A673 (cell line): ENCODE results near the gene PKD1. TPM values are rescaled to one million over a fixed set of nuclear protein-coding genes. Genes with fewer than 3 reads are reported as not detected.
"Not testable (repeated sequence)": the region's sequence is repeated elsewhere in the genome, so short reads cannot be mapped to it uniquely, and the experiment has no call there.

Experiments used
- BruUV-seq: library from RNA; stranded (reverse); fragments of 400-500 nt; replicated peaks from 2 replicates; lab custom pipeline; 2021; lab: Mats Ljungman, UMichigan
- CTCF ChIA-PET: fragments of 300-600 bp; sonication (Branson Sonifier 250); formaldehyde crosslinking; loops from one replicate; lab custom pipeline; 2022; ENCODE audit warnings: antibody characterized with exemption; lab: Charles Lee
- POLR2A ChIA-PET: fragments of 300-600 bp; sonication (Branson Sonifier 250); formaldehyde crosslinking; loops from one replicate; lab custom pipeline; 2022; ENCODE audit warnings: antibody characterized with exemption; ENCODE audit not compliant: low non-redundant PET; lab: Charles Lee
- DNase-seq: peaks from one replicate; pipeline ENCODE4 v3.0.0-alpha.2; 2015; ENCODE audit warnings: low spot score
- H3K27ac ChIP-seq: fragments of 200-600 bp; sonication (generic); 2 replicates; pipeline ENCODE4 v1.5.1; 2016; ENCODE audit warnings: mixed run types, low read depth, mild to moderate bottlenecking, mixed read lengths, antibody characterized with exemption, low read length; ENCODE audit not compliant: poor library complexity, severe bottlenecking
- H3K27me3 ChIP-seq: fragments of 200-600 bp; sonication (generic); replicated peaks from 2 replicates; pipeline ENCODE4 v1.6.1; 2017; ENCODE audit warnings: mixed run types, low read depth, mild to moderate bottlenecking, mixed read lengths, antibody characterized with exemption, low read length; ENCODE audit not compliant: insufficient read depth, poor library complexity
- H3K36me3 ChIP-seq: fragments of 200-600 bp; sonication (generic); 2 replicates; pipeline ENCODE4 v1.6.1; 2016; ENCODE audit warnings: mixed run types, mild to moderate bottlenecking, mixed read lengths, antibody characterized with exemption, low read length; ENCODE audit not compliant: insufficient read depth, poor library complexity, severe bottlenecking
- H3K4me1 ChIP-seq: fragments of 200-600 bp; sonication (generic); 2 replicates; pipeline ENCODE4 v1.6.1; 2017; ENCODE audit warnings: mixed run types, mild to moderate bottlenecking, mixed read lengths, antibody characterized with exemption, low read length; ENCODE audit not compliant: insufficient read depth, poor library complexity, severe bottlenecking
- H3K4me3 ChIP-seq: fragments of 200-600 bp; sonication (generic); 2 replicates; pipeline ENCODE4 v1.5.1; 2016; ENCODE audit warnings: low read depth, mixed run types, mild to moderate bottlenecking, mixed read lengths, low read length; ENCODE audit not compliant: poor library complexity, severe bottlenecking
- H3K9me3 ChIP-seq: fragments of 200-600 bp; sonication (generic); 2 replicates; pipeline ENCODE4 v1.6.1; 2016; ENCODE audit warnings: mixed run types, low read depth, mild to moderate bottlenecking, mixed read lengths, antibody characterized with exemption, low read length; ENCODE audit not compliant: poor library complexity, severe bottlenecking
- intact Hi-C: fragments of 100-400 bp; cut with micrococcal nuclease; formaldehyde crosslinking; loops from one replicate; pipeline ENCODE4 v1.10.0; 2022; ENCODE audit not compliant: unreplicated experiment
- total RNA-seq: library from RNA; stranded (reverse); gene quantifications from 2 replicates; pipeline ENCODE4 v1.2.3, GENCODE V29; 2021

Gene PKD1
- total RNA-seq, 1 experiment from 2014 or later: 121 TPM

DNA sequence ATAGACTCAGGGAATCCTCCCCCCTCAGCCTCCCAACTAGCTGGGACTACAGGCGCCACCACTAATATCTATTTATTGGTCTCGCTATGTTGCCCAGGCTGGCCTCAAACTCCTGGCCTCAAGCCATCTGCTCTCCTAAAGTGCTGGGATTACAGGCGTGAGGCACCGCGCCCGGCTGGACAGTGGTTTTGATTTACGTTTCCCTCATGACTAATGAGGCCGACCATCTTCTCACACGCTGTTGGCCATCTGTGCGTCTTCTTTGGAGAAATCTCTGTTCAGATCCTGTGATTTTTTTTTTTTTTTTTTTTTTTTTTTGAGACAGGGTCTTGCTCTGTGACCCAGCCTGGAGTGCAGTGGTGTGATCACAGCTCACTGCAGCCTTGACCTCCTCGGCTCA is 6.4 kb downstream of the PKD1 start:
- DNase-seq, H3K9me3 ChIP-seq, POLR2A ChIA-PET, intact Hi-C loops, CTCF ChIA-PET, BruUV-seq, H3K36me3 ChIP-seq, H3K4me3 ChIP-seq, H3K27me3 ChIP-seq: not testable (repeated sequence)
- peaks cover 29% of the 10 kb centered on the region for H3K4me1 ChIP-seq
- peak overlapping the region; percentile 82 for H3K27ac ChIP-seq

DNA sequence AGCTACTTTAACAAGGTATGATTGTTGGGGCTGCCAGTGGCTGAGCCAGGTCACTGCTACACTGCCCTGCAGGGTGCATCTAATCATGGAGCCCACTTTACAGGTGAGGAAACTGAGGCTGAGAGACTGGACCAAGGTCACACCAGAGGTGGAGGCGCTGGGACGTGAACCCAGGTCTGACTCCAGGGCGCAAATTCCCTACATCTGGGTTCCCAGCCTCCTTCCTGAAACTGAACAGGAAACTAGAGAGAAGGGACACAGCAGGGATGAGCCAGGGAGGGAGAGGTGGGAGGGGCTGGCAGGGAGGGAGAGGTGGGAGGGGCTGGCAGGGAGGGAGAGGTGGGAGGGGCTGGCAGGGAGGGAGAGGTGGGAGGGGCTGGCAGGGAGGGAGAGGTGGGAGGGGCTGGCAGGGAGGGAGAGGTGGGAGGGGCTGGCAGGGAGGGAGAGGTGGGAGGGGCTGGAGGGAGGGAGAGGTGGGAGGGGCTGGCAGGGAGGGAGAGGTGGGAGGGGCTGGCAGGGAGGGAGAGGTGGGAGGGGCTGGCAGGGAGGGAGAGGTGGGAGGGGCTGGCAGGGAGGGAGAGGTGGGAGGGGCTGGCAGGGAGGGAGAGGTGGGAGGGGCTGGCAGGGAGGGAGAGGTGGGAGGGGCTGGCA is 7.9 kb downstream of the PKD1 start:
- H3K4me1 ChIP-seq: peaks cover 31% of the 10 kb centered on the region
- BruUV-seq, intact Hi-C loops, H3K36me3 ChIP-seq, POLR2A ChIA-PET, CTCF ChIA-PET, H3K4me3 ChIP-seq, H3K27me3 ChIP-seq, H3K9me3 ChIP-seq: not testable (repeated sequence)
- H3K27ac ChIP-seq: peak overlapping the region; percentile 90
- peak; percentile 76 for DNase-seq

GRCh38 chr16:2126928-2127556 is 8.7 kb downstream of the PKD1 start:
- CTCF ChIA-PET, POLR2A ChIA-PET, BruUV-seq: not testable (repeated sequence)

DNA sequence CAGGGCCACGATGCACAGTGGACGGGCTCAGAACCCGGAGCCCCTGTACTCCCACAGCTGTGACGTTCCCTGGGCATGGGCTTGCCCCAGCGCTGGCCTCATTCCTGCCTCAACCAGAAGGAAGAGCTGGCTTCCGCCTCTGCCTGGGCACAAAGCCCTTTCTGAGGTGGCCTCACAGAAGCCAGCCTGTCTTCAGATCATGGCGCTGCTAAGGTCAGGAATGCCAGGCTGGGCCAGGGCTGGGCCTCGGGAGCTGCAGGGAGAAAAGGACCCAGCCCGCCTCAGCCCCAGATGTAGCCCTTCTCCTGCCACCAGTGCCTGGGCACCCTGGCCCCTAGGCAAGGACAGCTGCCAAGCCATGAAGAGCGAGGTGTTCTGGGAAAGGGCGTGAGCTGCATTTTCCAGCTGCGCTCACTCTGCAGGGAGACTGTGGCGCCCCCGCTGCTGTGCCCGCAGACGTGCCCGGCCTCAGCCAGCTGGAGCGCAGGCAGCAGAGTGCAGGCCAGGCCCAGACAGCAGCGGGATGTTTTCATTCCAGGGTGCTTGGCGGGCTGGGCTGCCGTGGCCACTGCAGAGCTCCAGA is 9.4 kb downstream of the PKD1 start:
- intact Hi-C loops, CTCF ChIA-PET: not testable (repeated sequence)
- peak overlapping the region; percentile 90 for H3K27ac ChIP-seq

More at GRCh38 chr16:2126928-2127556, 8.7 kb downstream of the PKD1 start:
- Histone ChIP-seq H3K4me1 (peaks cover 31% of the 10 kb centered on the region), H3K27ac (peak overlapping the region; percentile 90)
- intact Hi-C loops, DNase-seq, H3K9me3 ChIP-seq, H3K36me3 ChIP-seq, H3K4me3 ChIP-seq, H3K27me3 ChIP-seq: not testable (repeated sequence)

DNA sequence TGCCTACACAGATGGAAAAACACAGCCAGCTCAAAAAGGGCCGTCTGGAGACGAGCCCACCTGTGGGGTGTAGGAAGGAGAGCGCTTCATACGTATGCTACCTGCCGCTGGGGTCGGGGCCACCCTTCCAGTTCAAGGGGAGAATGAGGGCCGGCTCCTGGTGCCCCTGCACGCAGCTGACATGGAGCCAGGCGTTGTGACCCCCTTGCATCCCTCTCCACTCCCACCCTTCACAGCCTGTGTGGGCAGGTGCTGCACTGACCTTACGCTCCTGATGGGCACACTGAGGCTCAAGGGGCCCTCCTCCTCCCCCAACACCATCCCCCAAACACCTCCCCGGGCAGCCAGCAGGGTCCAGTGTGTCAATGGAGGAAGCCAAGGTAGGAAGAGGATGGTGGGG is 10.1 kb downstream of the PKD1 start:
- H3K9me3 ChIP-seq, POLR2A ChIA-PET, DNase-seq, BruUV-seq, H3K27me3 ChIP-seq, H3K4me3 ChIP-seq, intact Hi-C loops, H3K36me3 ChIP-seq: not testable (repeated sequence)
- CTCF ChIA-PET: interaction anchor here (0.5 kb wide), 1 partner anchor 1291 kb away, joined by 5 read pairs; no protein-coding TSS in a partner anchor
- H3K27ac ChIP-seq: peak overlapping the region; percentile 90
- H3K4me1 ChIP-seq: peaks cover 31% of the 10 kb centered on the region

More for the DNA sequence above, 9.4 kb downstream of the PKD1 start:
- H3K4me1 ChIP-seq: peaks cover 31% of the 10 kb centered on the region
- H3K9me3 ChIP-seq, POLR2A ChIA-PET, H3K27me3 ChIP-seq, H3K36me3 ChIP-seq, H3K4me3 ChIP-seq, DNase-seq, BruUV-seq: not testable (repeated sequence)

DNA sequence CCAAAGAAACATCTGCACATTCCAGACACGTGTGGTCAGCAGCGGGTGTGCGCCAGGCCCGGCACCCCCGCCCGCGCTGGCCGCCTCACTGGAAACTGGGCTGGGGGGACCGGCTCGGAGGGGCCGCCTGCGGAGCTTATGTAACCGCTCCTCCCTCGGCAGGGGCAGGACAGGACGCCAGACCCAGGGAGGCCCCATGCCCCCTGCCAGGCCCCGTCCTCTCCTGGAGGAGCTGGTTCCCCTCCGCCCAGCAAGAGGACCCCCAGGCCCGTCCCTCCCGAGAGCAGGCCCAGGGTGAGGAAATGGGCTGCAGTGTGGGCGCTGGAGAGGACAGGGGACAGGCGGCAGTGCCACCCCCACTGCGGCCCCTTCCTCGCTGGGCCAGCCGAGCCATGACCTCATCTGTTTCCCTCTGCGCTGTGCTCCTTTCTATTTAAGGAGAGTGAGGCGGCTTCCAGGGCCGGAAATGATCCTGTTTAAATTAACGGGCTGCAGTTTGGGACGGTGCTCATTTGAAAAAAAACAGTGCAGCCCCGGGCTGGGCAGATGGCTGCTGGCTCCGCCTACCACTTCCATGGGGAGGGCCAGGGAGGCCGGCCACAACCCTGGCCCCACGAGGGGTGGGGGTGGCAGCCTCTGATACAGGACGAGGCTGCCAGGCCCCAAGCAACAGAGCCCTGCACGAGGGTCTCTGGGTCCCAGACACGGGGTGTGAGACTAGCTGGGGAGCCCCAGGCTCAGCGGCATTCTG is 10.8 kb downstream of the PKD1 start:
- POLR2A ChIA-PET, H3K9me3 ChIP-seq, H3K27me3 ChIP-seq, intact Hi-C loops, BruUV-seq, H3K36me3 ChIP-seq: not testable (repeated sequence)
- Histone ChIP-seq H3K4me1 (peaks cover 31% of the 10 kb centered on the region), H3K4me3 (peak overlapping the region; percentile 17), H3K27ac (peak overlapping the region; percentile 90)
- peak; percentile 79 for DNase-seq
- CTCF ChIA-PET: interaction anchor here (0.5 kb wide), 1 partner anchor 1291 kb away, joined by 5 read pairs; no protein-coding TSS in a partner anchor

DNA sequence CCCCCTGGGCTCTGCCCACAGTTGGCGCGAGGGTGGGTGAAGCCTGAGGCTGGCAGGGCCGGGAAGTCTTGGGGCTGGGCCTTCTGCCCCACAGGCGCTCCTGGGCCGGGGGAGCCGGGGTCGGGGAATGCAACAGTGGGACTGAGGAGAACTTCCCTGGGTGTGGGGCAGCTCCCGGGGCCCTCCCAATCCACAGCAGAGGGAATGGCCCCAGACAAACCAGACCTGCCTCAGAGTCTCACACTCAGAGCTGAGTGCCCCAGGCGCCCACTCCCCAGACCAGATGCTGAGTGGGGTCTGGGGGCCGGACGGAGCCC is 11.4 kb downstream of the PKD1 start:
- intact Hi-C loops, POLR2A ChIA-PET: not testable (repeated sequence)
- peaks cover 31% of the 10 kb centered on the region for H3K4me1 ChIP-seq

More for the DNA sequence above, 11.4 kb downstream of the PKD1 start:
- BruUV-seq, CTCF ChIA-PET, DNase-seq, H3K36me3 ChIP-seq, H3K4me3 ChIP-seq, H3K9me3 ChIP-seq, H3K27me3 ChIP-seq: not testable (repeated sequence)
- H3K27ac ChIP-seq: peak overlapping the region; percentile 90
